ENCODE data around the gene PGA4.
"Not testable (repeated sequence)": the region's sequence is repeated elsewhere in the genome, so short reads cannot be mapped to it uniquely, and the experiment has no call there.

PGA4 gene

GRCh38 chr11:61207636-61208310, 14.4 kb upstream of the PGA4 start:
- DNase-seq, result not testable (repeated sequence)

GRCh38 chr11:61210629-61211028, 11.5 kb upstream of the PGA4 start:
- not testable (repeated sequence) for DNase-seq

GRCh38 chr11:61211327-61211952, 10.7 kb upstream of the PGA4 start:
- not testable (repeated sequence) for DNase-seq

- DNase-seq, result not testable (repeated sequence)
These were observed 9.9 kb upstream of the PGA4 start for GRCh38 chr11:61212202-61212601.

- DNase-seq, result not testable (repeated sequence)
These were observed 8.3 kb upstream of the PGA4 start for GRCh38 chr11:61213711-61214324.

- DNase-seq, result not testable (repeated sequence)
These were observed 3.8 kb upstream of the PGA4 start for GRCh38 chr11:61218306-61218705.

GRCh38 chr11:61219016-61219415, 3.1 kb upstream of the PGA4 start:
- not testable (repeated sequence) for DNase-seq

GRCh38 chr11:61222692-61223091, 545 bp downstream of the PGA4 start:
- not testable (repeated sequence) for DNase-seq

- not testable (repeated sequence) for DNase-seq
These were observed 4.5 kb downstream of the PGA4 start for GRCh38 chr11:61226457-61227137.

GRCh38 chr11:61229458-61229857, 7.3 kb downstream of the PGA4 start:
- DNase-seq, result not testable (repeated sequence)

GRCh38 chr11:61231033-61231432, 8.9 kb downstream of the PGA4 start:
- not testable (repeated sequence) for DNase-seq

- not testable (repeated sequence) for DNase-seq
These were observed 9.4 kb downstream of the PGA4 start for GRCh38 chr11:61231585-61231984.

GRCh38 chr11:61232548-61233145, 10.5 kb downstream of the PGA4 start:
- not testable (repeated sequence) for DNase-seq

- DNase-seq, result not testable (repeated sequence)
These were observed 15.0 kb downstream of the PGA4 start for GRCh38 chr11:61237130-61237529.

- not testable (repeated sequence) for DNase-seq
These were observed 18.1 kb downstream of the PGA4 start for GRCh38 chr11:61240288-61240687.

GRCh38 chr11:61240875-61241274, 18.7 kb downstream of the PGA4 start, which contains the start of gene PGA5:
Gene PGA5 (plus strand): TSS chr11:61241175. CDS start chr11:61241227, 52 bp downstream.
- DNase-seq, result not testable (repeated sequence)

- DNase-seq, result not testable (repeated sequence)
These were observed 19.4 kb downstream of the PGA4 start for GRCh38 chr11:61241526-61241925.

- not testable (repeated sequence) for DNase-seq
These were observed 23.3 kb downstream of the PGA4 start for GRCh38 chr11:61245284-61245964.

GRCh38 chr11:61248071-61248470, 25.9 kb downstream of the PGA4 start:
- not testable (repeated sequence) for DNase-seq

- DNase-seq, result not testable (repeated sequence)
These were observed 27.1 kb downstream of the PGA4 start for GRCh38 chr11:61249201-61249600.

- not testable (repeated sequence) for DNase-seq
These were observed 28.9 kb downstream of the PGA4 start for GRCh38 chr11:61250796-61251765.

Measured in stimulated activated CD4-positive, alpha-beta T cell treated with anti-CD3 and anti-CD28 coated beads, Interleukin-2, amount 100 ng/mL, for 24 hours (primary cell).